GM18870 (cell line): ENCODE data around the gene TRAK1.

ENCODE experiments used
- ATAC-seq: cut with Tn5 transposase; IDR thresholded peaks from one replicate; pipeline ENCODE4 v1.9.1; 2021; ENCODE audit warnings: moderate library complexity; ENCODE audit not compliant: unreplicated experiment

Gene TRAK1

GRCh38 chr3:42122261-42123011, 31.3 kb downstream of the TRAK1 start:
- no peak for ATAC-seq

GRCh38 chr3:42123012-42123581, 31.9 kb downstream of the TRAK1 start:
- no peak for ATAC-seq

GRCh38 chr3:42123824-42124658, 32.9 kb downstream of the TRAK1 start:
- no peak for ATAC-seq

- no peak for ATAC-seq
Observed at GRCh38 chr3:42127226-42127625, 36.1 kb downstream of the TRAK1 start.

- ATAC-seq, result no peak
Observed at GRCh38 chr3:42128526-42128925, 37.4 kb downstream of the TRAK1 start.

- ATAC-seq, result peak; percentile 81
Observed at GRCh38 chr3:42129014-42129953, 38.1 kb downstream of the TRAK1 start.

- ATAC-seq, result no peak
Observed at GRCh38 chr3:42130007-42130328, 38.8 kb downstream of the TRAK1 start.

GRCh38 chr3:42130329-42131070, 39.3 kb downstream of the TRAK1 start:
- ATAC-seq, result no peak

GRCh38 chr3:42133500-42134298, 42.5 kb downstream of the TRAK1 start:
- no peak for ATAC-seq

GRCh38 chr3:42134867-42135464, 43.8 kb downstream of the TRAK1 start:
- ATAC-seq, result no peak

GRCh38 chr3:42139621-42140453, 48.7 kb downstream of the TRAK1 start:
- ATAC-seq, result no peak

- ATAC-seq, result no peak
Observed at GRCh38 chr3:42140665-42141203, 49.6 kb downstream of the TRAK1 start.

GRCh38 chr3:42143440-42143839, 52.3 kb downstream of the TRAK1 start:
- ATAC-seq, result no peak

GRCh38 chr3:42144209-42144608, 53.1 kb downstream of the TRAK1 start:
- no peak for ATAC-seq

- ATAC-seq, result no peak
Observed at GRCh38 chr3:42148086-42148848, 57.1 kb downstream of the TRAK1 start.

- no peak for ATAC-seq
Observed at GRCh38 chr3:42148982-42149432, 57.9 kb downstream of the TRAK1 start.

GRCh38 chr3:42149532-42149931, 58.4 kb downstream of the TRAK1 start:
- no peak for ATAC-seq
